Neural progenitor cell (in vitro differentiated cells): ENCODE results near the gene LPAR5.

Source experiments
- CTCF ChIP-seq: fragments of 200-600 bp; sonication (generic); IDR thresholded peaks from 2 replicates; pipeline ENCODE4 v1.5.1; 2017; ENCODE audit warnings: antibody characterized with exemption, mild to moderate bottlenecking
- EZH2 ChIP-seq: fragments of 200-600 bp; sonication (generic); IDR thresholded peaks from 2 replicates; pipeline ENCODE4 v1.6.1; 2017; ENCODE audit warnings: antibody characterized with exemption, mild to moderate bottlenecking, moderate library complexity
- EZH2phosphoT487 ChIP-seq: fragments of 200-600 bp; sonication (generic); IDR thresholded peaks from 2 replicates; pipeline ENCODE4 v1.6.1; 2017; ENCODE audit warnings: antibody characterized with exemption

GRCh38 chr12:6644257-6644596, 8.5 kb upstream of the LPAR5 start:
- no peak for TF ChIP-seq CTCF
- TF ChIP-seq EZH2phosphoT487 = no peak
- no peak for TF ChIP-seq EZH2
